Stomach (tissue), 9 donors: Measurements from ENCODE around the gene MCRS1. TPM values are rescaled to one million over a fixed set of nuclear protein-coding genes. Genes with fewer than 3 reads are reported as not detected.

Experiments
- DNase-seq, 2 donors: peaks; one replicate each; pipeline versions ENCODE4 v3.0.0 to v3.0.0-alpha.2; 2013 to 2019
- H3K27ac ChIP-seq, 5 donors: fragments of 200-600 bp in 4 of 5; sonication (generic) in 4 of 5; one replicate each; pipeline ENCODE4 v1.5.1; 2013 to 2019; ENCODE audit warnings: mild to moderate bottlenecking in 1 of 5, moderate library complexity in 1 of 5
- H3K27me3 ChIP-seq, 3 donors: fragments of 200-600 bp; sonication (generic); one replicate each; pipeline ENCODE4 v1.5.1; 2017 to 2019; ENCODE audit warnings: mixed run types in 1 of 3
- H3K36me3 ChIP-seq, 4 donors: fragments of 200-600 bp; sonication (generic); 1 replicate in 3 of 4; 2 replicates in 1 of 4; pipeline ENCODE4 v1.5.1; 2016 to 2019
- H3K4me1 ChIP-seq, 4 donors: fragments of 200-600 bp; sonication (generic); one replicate each; pipeline ENCODE4 v1.5.1; 2016 to 2019
- H3K4me3 ChIP-seq, 4 donors: fragments of 200-600 bp; sonication (generic) in 3 of 4; one replicate each; pipeline ENCODE4 v1.5.1; 2016 to 2019; ENCODE audit warnings: mild to moderate bottlenecking in 1 of 4
- H3K9me3 ChIP-seq, 4 donors: fragments of 200-600 bp; sonication (generic); one replicate each; pipeline ENCODE4 v1.5.1; 2016 to 2019
- EP300 ChIP-seq: sonication (generic); formaldehyde crosslinking; IDR thresholded peaks from one replicate; pipeline ENCODE4 v1.6.1; 2017; ENCODE audit warnings: antibody characterized with exemption
- POLR2A ChIP-seq, 4 donors: fragments of 450-650 bp; IDR thresholded peaks; one replicate each; pipeline ENCODE4 v1.6.1; 2016; ENCODE audit warnings: antibody characterized with exemption in 4 of 4, control low read depth in 2 of 4, mild to moderate bottlenecking in 1 of 4, moderate library complexity in 1 of 4
- POLR2AphosphoS5 ChIP-seq, 3 donors: sonication (generic); formaldehyde crosslinking; IDR thresholded peaks; one replicate each; pipeline ENCODE4 v1.6.1; 2016; ENCODE audit warnings: antibody characterized with exemption in 3 of 3
- WGBS, 5 donors: extraction: QIAGEN DNeasy Blood & Tissue Kit in 3 of 5; methylation state at CpG; one replicate each; pipeline versions ENCODE4 v1.1.5 to v1.1.7; 2013 to 2018; 5-methylcytosine and 5-hydroxymethylcytosine counted together
- intact Hi-C: fragments of 100-400 bp; cut with DNase I; formaldehyde crosslinking; loops from one replicate; pipeline ENCODE4 v1.15.1; 2023; ENCODE audit warnings: low total_unique reads
- polyA plus RNA-seq, 3 donors: library from polyadenylated mRNA; stranded (reverse); fragments of 200-250 nt; gene quantifications; one replicate each; pipeline ENCODE4 v1.2.3, GENCODE V29; 2013
- total RNA-seq, 5 donors: library from RNA; depleted of rRNA; stranded (reverse); fragments of >200 nt; gene quantifications; one replicate each; pipeline versions ENCODE4 v1.1.0 to v1.2.3, GENCODE V29; 2014 to 2016
- TF ChIP-seq, protein P1 (sequence below), 7 experiments: fragments of 450-650 bp in 4 of 7; fragments of 200-600 bp in 3 of 7; sonication (generic) in 3 of 7; IDR thresholded peaks; one replicate each; pipeline ENCODE4 v1.5.1; 2016 to 2019; ENCODE audit warnings: antibody characterized with exemption in 7 of 7, control low read depth in 2 of 7, mild to moderate bottlenecking in 1 of 7
- donor health status: healthy with polysubstance abuse.
- donor health status: Bipolar disorder and iron deficiency.
- donor health status: healthy.

Gene MCRS1
- total and polyA plus RNA-seq, 8 donors: 16.5 to 322 (median 48.5) TPM

DNA sequence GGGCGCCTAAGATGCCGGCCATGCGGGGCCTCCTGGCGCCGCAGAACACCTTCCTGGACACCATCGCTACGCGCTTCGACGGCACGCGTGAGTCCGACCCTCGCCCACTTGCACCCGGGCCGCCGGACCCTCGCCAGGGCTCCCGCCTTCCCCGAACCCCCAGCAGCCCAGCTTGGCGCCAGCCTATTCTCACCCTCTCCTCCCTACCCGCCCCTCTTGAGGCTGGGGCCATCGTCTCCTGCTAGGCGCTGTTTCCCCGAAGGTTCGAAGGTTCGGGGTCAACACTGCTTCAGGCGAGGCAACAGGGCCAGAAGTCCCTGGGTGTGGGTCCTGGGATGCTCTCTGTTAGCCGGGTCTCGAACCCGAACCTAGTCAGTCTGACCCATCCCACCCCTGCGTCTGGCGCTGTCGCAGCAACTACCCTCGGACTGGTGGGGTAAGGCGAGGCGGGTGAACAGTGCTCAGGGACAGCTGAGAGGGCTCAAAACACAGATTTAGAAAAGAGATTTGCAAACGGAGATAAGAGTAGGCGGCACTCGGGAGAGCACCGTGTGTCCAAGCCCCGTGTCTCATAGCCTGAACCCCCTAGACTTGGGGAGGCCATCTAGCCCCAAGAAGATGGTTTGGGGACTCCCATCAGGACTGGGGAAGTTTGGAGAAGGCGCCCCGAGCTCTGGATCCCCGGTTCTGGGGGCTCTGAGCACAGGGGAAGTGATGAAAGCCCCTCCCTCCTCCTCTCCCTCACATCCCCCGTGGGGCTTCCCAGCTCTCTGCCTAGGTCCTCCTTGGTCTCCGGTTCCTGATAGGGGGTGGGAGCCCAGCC is 28.3 kb downstream of the MCRS1 start:
- intact Hi-C loops: no loop called here
- 13 to 23% (median 15%) methylated on average over 26 to 47 of the region's 47 CpGs for WGBS, 5 donors
- H3K4me1 ChIP-seq: peaks cover 22 to 28% (median 26%) of the 10 kb centered on the region in 4 donors
- DNase-seq: peak in 1 of 2 donors; percentile 22
- no peaks in the 10 kb centered on the region for H3K36me3 ChIP-seq
- H3K27ac ChIP-seq: no peak overlapping the region
- peaks cover 4 to 83% (median 36%) of the 10 kb centered on the region in 3 donors for H3K27me3 ChIP-seq
- TF ChIP-seq, protein P1, sequence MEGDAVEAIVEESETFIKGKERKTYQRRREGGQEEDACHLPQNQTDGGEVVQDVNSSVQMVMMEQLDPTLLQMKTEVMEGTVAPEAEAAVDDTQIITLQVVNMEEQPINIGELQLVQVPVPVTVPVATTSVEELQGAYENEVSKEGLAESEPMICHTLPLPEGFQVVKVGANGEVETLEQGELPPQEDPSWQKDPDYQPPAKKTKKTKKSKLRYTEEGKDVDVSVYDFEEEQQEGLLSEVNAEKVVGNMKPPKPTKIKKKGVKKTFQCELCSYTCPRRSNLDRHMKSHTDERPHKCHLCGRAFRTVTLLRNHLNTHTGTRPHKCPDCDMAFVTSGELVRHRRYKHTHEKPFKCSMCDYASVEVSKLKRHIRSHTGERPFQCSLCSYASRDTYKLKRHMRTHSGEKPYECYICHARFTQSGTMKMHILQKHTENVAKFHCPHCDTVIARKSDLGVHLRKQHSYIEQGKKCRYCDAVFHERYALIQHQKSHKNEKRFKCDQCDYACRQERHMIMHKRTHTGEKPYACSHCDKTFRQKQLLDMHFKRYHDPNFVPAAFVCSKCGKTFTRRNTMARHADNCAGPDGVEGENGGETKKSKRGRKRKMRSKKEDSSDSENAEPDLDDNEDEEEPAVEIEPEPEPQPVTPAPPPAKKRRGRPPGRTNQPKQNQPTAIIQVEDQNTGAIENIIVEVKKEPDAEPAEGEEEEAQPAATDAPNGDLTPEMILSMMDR (IDR thresholded peaks at IDR 0.05): no peak
- TF ChIP-seq POLR2AphosphoS5 (IDR thresholded peaks at IDR 0.05) (no peak), POLR2A (IDR thresholded peaks at IDR 0.05) (no peak), EP300 (no peak)
- H3K4me3 ChIP-seq: peak overlapping the region; percentile 52 to 79 (median 65)
- H3K9me3 ChIP-seq: no peaks in the 10 kb centered on the region

DNA sequence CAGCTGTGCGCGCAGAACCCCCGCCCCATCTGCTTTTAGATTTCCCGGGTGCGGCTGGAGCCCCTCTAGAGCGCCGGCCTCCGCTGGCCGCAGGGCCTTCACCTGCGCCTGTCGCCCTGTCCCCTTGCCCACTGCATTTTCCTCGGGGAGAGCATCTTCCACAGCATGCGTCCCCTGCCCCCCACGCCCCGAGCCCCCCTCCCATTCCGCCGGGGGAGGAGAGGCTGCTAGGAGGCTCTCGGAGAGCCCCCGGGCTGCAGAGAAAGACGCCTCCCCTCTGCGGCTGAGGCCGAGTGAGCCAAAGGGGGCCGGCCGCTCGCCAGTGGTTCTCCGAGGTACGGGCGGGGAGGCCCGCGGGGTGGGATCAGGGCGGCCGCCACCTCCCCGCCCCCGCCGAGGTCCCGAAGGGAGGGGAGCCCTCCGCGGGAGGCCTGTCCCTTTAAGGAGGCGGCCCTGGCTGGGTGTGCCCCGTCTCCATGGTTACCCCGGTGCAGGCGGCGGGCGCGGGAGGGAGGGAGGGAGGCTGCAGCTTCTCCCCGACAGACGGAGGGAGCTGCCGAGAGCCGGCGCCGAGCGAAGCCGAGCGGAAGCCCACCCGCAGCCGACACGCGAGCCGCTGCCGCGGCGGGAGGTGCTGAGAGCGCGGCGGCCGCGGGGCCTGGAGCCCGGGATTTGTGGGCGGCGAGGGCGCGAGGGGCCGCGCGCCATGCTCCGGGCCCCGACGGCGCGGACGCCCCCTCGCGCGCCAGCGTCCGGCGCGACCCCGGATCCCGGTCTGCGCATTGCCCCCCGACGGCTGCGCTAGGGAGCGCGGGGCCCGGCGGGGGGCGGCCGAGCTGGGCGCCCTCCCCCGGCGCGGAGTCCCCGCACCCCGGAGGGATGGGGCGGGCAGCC is 29.2 kb downstream of the MCRS1 start, which contains the start of gene KCNH3:
Gene KCNH3 (plus strand): TSS at position 521 of the 894 bp plus-strand sequence. CDS start 387 bp downstream, outside the sequence.
- Histone ChIP-seq H3K27me3 (peaks cover 4 to 75% (median 33%) of the 10 kb centered on the region in 3 donors), H3K4me3 (peak within 1 kb of the TSS; percentile 52 to 79 (median 65))
- WGBS, 5 donors: 0 to 2% (median 1%) methylated on average over 7 to 107 of the region's 107 CpGs

GRCh38 chr12:49537752-49538509 is 30.0 kb downstream of the MCRS1 start:
- H3K4me1 ChIP-seq: peaks cover 22 to 28% (median 26%) of the 10 kb centered on the region in 4 donors
- no peaks in the 10 kb centered on the region for H3K9me3 ChIP-seq
- 0 to 2% (median 1%) methylated on average over 25 to 61 of the region's 61 CpGs for WGBS, 5 donors
- no peaks in the 10 kb centered on the region for H3K36me3 ChIP-seq
- peak; percentile 29 to 46 for DNase-seq
- H3K27ac ChIP-seq: no peak overlapping the region
- intact Hi-C loops: no loop called here
- H3K27me3 ChIP-seq: peaks cover 4 to 69% (median 31%) of the 10 kb centered on the region in 3 donors
- no peak for TF ChIP-seq POLR2AphosphoS5 (IDR thresholded peaks at IDR 0.05)
- TF ChIP-seq, protein P1 (IDR thresholded peaks at IDR 0.05): no peak
- TF ChIP-seq POLR2A (IDR thresholded peaks at IDR 0.05): no peak
- no peak for TF ChIP-seq EP300
- H3K4me3 ChIP-seq: peak overlapping the region; percentile 52 to 79 (median 65)

More for the DNA sequence above, 29.2 kb downstream of the MCRS1 start, which contains the start of gene KCNH3:
- intact Hi-C loops: no loop called here
- H3K4me1 ChIP-seq: peaks cover 22 to 28% (median 26%) of the 10 kb centered on the region in 4 donors
- no peaks in the 10 kb centered on the region for H3K9me3 ChIP-seq
- H3K27ac ChIP-seq: no peak within 1 kb of the TSS
- TF ChIP-seq POLR2A (IDR thresholded peaks at IDR 0.05) (no peak), POLR2AphosphoS5 (IDR thresholded peaks at IDR 0.05) (no peak), EP300 (no peak)
- TF ChIP-seq, protein P1 (IDR thresholded peaks at IDR 0.05): no peak
- H3K36me3 ChIP-seq: no peaks in the 10 kb centered on the region
- peak; percentile 86 to 94 for DNase-seq
